OCI-LY7 (cell line): ENCODE measurements around the gene MISP3. TPM values are rescaled to one million over a fixed set of nuclear protein-coding genes. Genes with fewer than 3 reads are reported as not detected.
A peak's percentile ranks its signal among the peaks of the same experiment; 100 is the strongest.

ENCODE experiments used
- BruUV-seq: library from RNA; stranded (reverse); fragments of 400-500 nt; replicated peaks from 2 replicates; lab custom pipeline; 2021; lab: Mats Ljungman, UMichigan
- CTCF ChIA-PET: fragments of 300-600 bp; sonication (Branson Sonifier 250); formaldehyde crosslinking; loops from one replicate; lab custom pipeline; 2022; ENCODE audit warnings: antibody characterized with exemption; ENCODE audit not compliant: unreplicated experiment; lab: Charles Lee
- POLR2A ChIA-PET: fragments of 300-600 bp; sonication (Branson Sonifier 250); formaldehyde crosslinking; loops from one replicate; lab custom pipeline; 2022; ENCODE audit warnings: antibody characterized with exemption; lab: Charles Lee
- DNase-seq: peaks from one replicate; pipeline ENCODE4 v3.0.0-alpha.2; 2015; ENCODE audit warnings: low spot score
- H2AFZ ChIP-seq: fragments of 200-600 bp; sonication (generic), shearing (Covaris generic); 2 replicates; pipeline ENCODE4 v1.6.1; 2014; ENCODE audit warnings: mild to moderate bottlenecking, antibody characterized with exemption, low read length, moderate library complexity
- H3K27ac ChIP-seq: fragments of 200-600 bp; sonication (generic); 2 replicates; pipeline ENCODE4 v1.5.1; 2014; ENCODE audit warnings: mixed run types, low read depth, mild to moderate bottlenecking, moderate library complexity, low read length, inconsistent platforms; ENCODE audit not compliant: poor library complexity, severe bottlenecking
- H3K36me3 ChIP-seq: fragments of 200-600 bp; sonication (generic); 2 replicates; pipeline ENCODE4 v1.6.1; 2014; ENCODE audit warnings: mild to moderate bottlenecking, antibody characterized with exemption, low read length, moderate library complexity, mixed read lengths; ENCODE audit not compliant: insufficient read depth
- H3K4me1 ChIP-seq: fragments of 200-600 bp; sonication (generic); 2 replicates; pipeline ENCODE4 v1.5.1; 2014; ENCODE audit warnings: mild to moderate bottlenecking, low read length; ENCODE audit not compliant: insufficient read depth, poor library complexity, severe bottlenecking
- H3K4me2 ChIP-seq: fragments of 200-600 bp; sonication (generic); 2 replicates; pipeline ENCODE4 v1.6.1; 2014; ENCODE audit warnings: mild to moderate bottlenecking, low read length
- H3K4me3 ChIP-seq: fragments of 200-600 bp; sonication (generic); 2 replicates; pipeline ENCODE4 v1.5.1; 2014; ENCODE audit warnings: mild to moderate bottlenecking, low read depth, low read length; ENCODE audit not compliant: poor library complexity, severe bottlenecking
- H3K79me2 ChIP-seq: fragments of 200-600 bp; sonication (generic); 2 replicates; pipeline ENCODE4 v1.6.1; 2016; ENCODE audit warnings: low read depth, mild to moderate bottlenecking, low read length, moderate library complexity, mixed read lengths; ENCODE audit not compliant: insufficient read depth
- H3K9me2 ChIP-seq: fragments of 200-600 bp; sonication (generic); 2 replicates; pipeline ENCODE4 v1.6.1; 2016; ENCODE audit warnings: mild to moderate bottlenecking, low read length, mixed read lengths; ENCODE audit not compliant: insufficient read depth
- H3K9me3 ChIP-seq: fragments of 200-600 bp; sonication (generic); 2 replicates; pipeline ENCODE4 v1.6.1; 2014; ENCODE audit warnings: mild to moderate bottlenecking, mixed run types, low read length, mixed read lengths
- H4K20me1 ChIP-seq: fragments of 200-600 bp; sonication (generic); 2 replicates; pipeline ENCODE4 v1.6.1; 2014; ENCODE audit warnings: mild to moderate bottlenecking, antibody characterized with exemption, low read length, moderate library complexity, mixed read lengths; ENCODE audit not compliant: insufficient read depth
- EZH2phosphoT487 ChIP-seq: fragments of 200-600 bp; sonication (generic); IDR thresholded peaks from 2 replicates; pipeline ENCODE4 v1.6.1; 2018; ENCODE audit warnings: low read depth, borderline replicate concordance, mild to moderate bottlenecking, mixed run types, antibody characterized with exemption, low read length, moderate library complexity, mixed read lengths
- intact Hi-C: fragments of 100-400 bp; cut with micrococcal nuclease; formaldehyde crosslinking; loops from one replicate; pipeline ENCODE4 v1.10.0; 2022; ENCODE audit not compliant: unreplicated experiment
- total RNA-seq, 2 experiments: library from RNA; depleted of rRNA in 1 of 2; stranded (reverse); fragments of >200 nt in 1 of 2; shearing (Covaris generic) in 1 of 2; gene quantifications; 2 replicates each; pipeline ENCODE4 v1.2.3, GENCODE V29; 2014 to 2022
- TF ChIP-seq, protein P1 (sequence below): fragments of 200-600 bp; sonication (generic); conservative IDR thresholded peaks from 2 replicates; pipeline ENCODE4 v1.5.1; 2014; ENCODE audit warnings: mild to moderate bottlenecking, antibody characterized with exemption, low read length, moderate library complexity, mixed read lengths

The MISP3 gene
- total RNA-seq, 2 experiments from 2014 or later = 3.3 to 3.9 TPM

DNA sequence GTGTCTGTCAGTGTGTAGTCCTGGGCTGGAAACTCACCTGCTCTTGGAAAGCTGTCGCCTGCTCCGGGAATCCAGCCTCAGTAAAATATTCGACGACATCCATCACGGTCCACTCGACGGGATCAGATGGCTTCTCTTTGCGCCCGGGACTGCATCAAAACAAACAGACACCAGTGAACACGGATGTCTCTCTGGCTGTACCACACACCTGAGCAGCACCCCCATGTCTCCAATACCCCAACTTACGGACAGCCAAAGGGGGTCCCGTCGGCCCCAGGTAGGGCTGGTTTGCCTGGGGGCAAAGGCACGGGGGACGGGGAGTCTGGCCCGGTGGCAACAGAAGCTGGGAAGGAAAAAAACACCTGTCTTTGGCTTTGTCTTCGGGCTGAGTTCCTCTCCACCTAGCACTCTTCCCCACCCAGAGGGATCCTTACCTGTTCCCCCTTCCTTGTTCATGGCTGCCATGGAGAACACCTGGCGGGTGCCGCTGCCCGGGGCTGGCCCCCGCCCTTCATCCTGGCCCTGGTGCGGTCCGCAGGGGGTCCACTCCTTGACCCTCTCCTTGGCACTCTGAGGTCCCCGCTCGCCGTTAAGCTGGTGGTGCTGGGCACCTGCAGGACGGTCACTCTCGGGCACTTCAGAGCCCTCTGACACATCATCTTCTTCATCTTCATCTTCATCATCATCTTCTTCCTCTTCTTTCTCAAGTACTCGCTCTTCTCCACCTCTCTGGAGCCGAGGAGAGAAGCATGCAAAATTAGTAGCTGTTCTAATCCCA lies 16.2 kb downstream of the MISP3 start:
- DNase-seq = no peak
- ChIA-PET POLR2A (no interaction called here), CTCF (no interaction called here)
- H3K9me3 ChIP-seq = peaks cover 9% of the 10 kb centered on the region
- H3K4me2 ChIP-seq = peak overlapping the region; percentile 82
- TSS peak; percentile 74 for BruUV-seq
- no peak for TF ChIP-seq EZH2phosphoT487
- TF ChIP-seq, protein P1, sequence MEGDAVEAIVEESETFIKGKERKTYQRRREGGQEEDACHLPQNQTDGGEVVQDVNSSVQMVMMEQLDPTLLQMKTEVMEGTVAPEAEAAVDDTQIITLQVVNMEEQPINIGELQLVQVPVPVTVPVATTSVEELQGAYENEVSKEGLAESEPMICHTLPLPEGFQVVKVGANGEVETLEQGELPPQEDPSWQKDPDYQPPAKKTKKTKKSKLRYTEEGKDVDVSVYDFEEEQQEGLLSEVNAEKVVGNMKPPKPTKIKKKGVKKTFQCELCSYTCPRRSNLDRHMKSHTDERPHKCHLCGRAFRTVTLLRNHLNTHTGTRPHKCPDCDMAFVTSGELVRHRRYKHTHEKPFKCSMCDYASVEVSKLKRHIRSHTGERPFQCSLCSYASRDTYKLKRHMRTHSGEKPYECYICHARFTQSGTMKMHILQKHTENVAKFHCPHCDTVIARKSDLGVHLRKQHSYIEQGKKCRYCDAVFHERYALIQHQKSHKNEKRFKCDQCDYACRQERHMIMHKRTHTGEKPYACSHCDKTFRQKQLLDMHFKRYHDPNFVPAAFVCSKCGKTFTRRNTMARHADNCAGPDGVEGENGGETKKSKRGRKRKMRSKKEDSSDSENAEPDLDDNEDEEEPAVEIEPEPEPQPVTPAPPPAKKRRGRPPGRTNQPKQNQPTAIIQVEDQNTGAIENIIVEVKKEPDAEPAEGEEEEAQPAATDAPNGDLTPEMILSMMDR = no peak
- H3K4me3 ChIP-seq = peak overlapping the region; percentile 87
- peak overlapping the region; percentile 63 for H3K27ac ChIP-seq
- H3K79me2 ChIP-seq = peaks cover 15% of the 10 kb centered on the region; the same call in 1 of the 2 replicates
- H4K20me1 ChIP-seq = peaks cover 9% of the 10 kb centered on the region; the same call in 1 of the 2 replicates
- H2AFZ ChIP-seq = no peak overlapping the region
- intact Hi-C loops = loop anchor here (1.0 kb wide), 1 partner anchor 16 kb away; no protein-coding TSS in a partner anchor
- no peaks in the 10 kb centered on the region for H3K9me2 ChIP-seq
- H3K36me3 ChIP-seq = peaks cover 49% of the 10 kb centered on the region
- peaks cover 21% of the 10 kb centered on the region for H3K4me1 ChIP-seq

DNA sequence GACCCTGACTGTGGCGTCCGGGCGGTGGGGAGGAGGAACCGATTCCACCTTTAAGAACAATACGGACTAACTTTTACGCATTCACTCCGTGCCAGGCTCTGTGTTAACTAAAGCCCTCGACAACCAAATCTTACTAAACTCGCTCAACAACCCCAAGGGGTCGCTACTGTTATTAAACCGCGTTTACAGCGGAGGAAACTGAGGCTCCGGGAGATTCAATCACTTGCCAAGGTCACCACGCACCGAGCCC lies 16.8 kb downstream of the MISP3 start:
- intact Hi-C loops = loop anchor here (1.0 kb wide), 1 partner anchor 16 kb away; no protein-coding TSS in a partner anchor
- peak; percentile 80 for DNase-seq
- peaks cover 9% of the 10 kb centered on the region for H3K9me3 ChIP-seq
- ChIA-PET POLR2A (no interaction called here), CTCF (no interaction called here)
- TF ChIP-seq, protein P1 = peak; percentile 76
- no peak for TF ChIP-seq EZH2phosphoT487
- H3K9me2 ChIP-seq = no peaks in the 10 kb centered on the region
- BruUV-seq = no TSS peak
- H3K4me3 ChIP-seq = peak overlapping the region; percentile 87
- H3K79me2 ChIP-seq = peaks cover 15% of the 10 kb centered on the region; the same call in 1 of the 2 replicates
- peak overlapping the region; percentile 63 for H3K27ac ChIP-seq
- H4K20me1 ChIP-seq = peaks cover 9% of the 10 kb centered on the region; the same call in 1 of the 2 replicates
- peaks cover 49% of the 10 kb centered on the region for H3K36me3 ChIP-seq
- H3K4me2 ChIP-seq = peak overlapping the region; percentile 82
- H2AFZ ChIP-seq = no peak overlapping the region
- H3K4me1 ChIP-seq = peaks cover 21% of the 10 kb centered on the region
